ENCODE measurements around the gene ZNF169. TPM values are rescaled to one million over a fixed set of nuclear protein-coding genes. Genes with fewer than 3 reads are reported as not detected.

ZNF169 gene
- total and polyA plus RNA-seq, 2 of the 8 experiments (the other 6 are each of a cell fraction or from before 2014, with no cell fraction given), result 7.0 to 9.0 TPM

DNA sequence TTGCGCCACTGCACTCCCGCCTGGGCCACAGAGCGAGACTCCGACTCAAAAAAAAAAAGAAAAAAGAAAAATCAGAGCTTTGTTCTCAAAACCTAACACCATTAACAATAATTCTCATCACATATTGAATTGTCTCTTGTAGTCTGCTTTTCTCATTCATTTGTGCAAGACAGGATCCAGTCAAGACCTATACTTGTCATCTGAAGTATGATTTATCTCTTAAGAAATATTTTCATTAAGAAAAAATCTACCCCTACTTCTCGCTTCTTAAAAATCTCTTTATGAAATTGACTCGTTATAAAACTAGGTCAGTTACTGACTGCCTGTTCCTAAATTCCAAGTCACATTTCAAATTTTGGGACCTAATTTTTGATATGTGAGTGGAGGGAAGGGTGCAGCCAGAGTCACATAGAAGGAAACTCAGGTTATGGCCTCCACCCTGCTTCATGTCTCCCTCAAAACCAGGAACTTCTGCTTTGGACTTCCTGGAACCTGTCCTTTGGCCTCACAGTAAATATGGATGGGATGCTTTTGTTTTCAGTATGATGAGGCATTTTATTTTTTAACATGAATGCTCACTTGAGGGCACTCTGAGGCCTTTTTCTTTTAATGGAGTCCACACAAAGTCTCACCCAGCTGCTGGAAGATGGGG, 18.9 kb downstream of the ZNF169 start:
- ChIA-PET POLR2A (ENCODE audit: partially characterized antibody) (no interaction called here), CTCF (ENCODE audit: partially characterized antibody) (interaction anchor here (0.7 kb wide), 1 partner anchor 1172 kb away, joined by 3 read pairs; no protein-coding TSS in a partner anchor)
- Histone ChIP-seq H2BK15ac (ENCODE audit: low read length) (no peak overlapping the region), H2BK120ac (replicated peaks; ENCODE audit: low read depth, low read length) (no peak overlapping the region), H3K4me1 (replicated peaks in 1 of 4; ENCODE audit: control insufficient read depth in 3 of 4, insufficient read depth in 4 of 4, low read length in 3 of 4) (0 out of 7 replicates have a peak, but pooled peaks cover 0 to 3% (median 0%) of the 10 kb centered on the region in 4 experiments), H3K9ac (replicated peaks in 1 of 4; ENCODE audit: extremely low read depth in 1 of 4, low read depth in 3 of 4, low read length in 3 of 4) (no peak overlapping the region), H3K23ac (ENCODE audit: insufficient read length) (no peak overlapping the region), H2BK12ac (ENCODE audit: low read depth, low read length) (no peak overlapping the region), H3K14ac (ENCODE audit: insufficient read length) (no peak overlapping the region), H3K9me3 (ENCODE audit: insufficient read depth in 2 of 2, low read depth in 1 of 2, low read length in 1 of 2) (no peaks in the 10 kb centered on the region), H3K4ac (replicated peaks; ENCODE audit: insufficient read length, low read depth, low read length) (no peak overlapping the region), H3K79me2 (ENCODE audit: control insufficient read depth in 1 of 2, insufficient read depth in 2 of 2, low read length in 2 of 2) (peaks cover 0 to 11% of the 10 kb centered on the region in 2 experiments; a peak in 1 of 4 replicates), H3K79me1 (ENCODE audit: low read depth, low read length) (no peaks in the 10 kb centered on the region), H3K56ac (replicated peaks; ENCODE audit: insufficient read length, low read depth, low read length) (no peak overlapping the region), H3K36me3 (ENCODE audit: control insufficient read depth in 2 of 4, insufficient read depth in 4 of 4, low read length in 3 of 4) (peaks cover 0 to 13% (median 0%) of the 10 kb centered on the region in 4 experiments; a peak in 2 of 8 replicates), H3K4me3 (ENCODE audit: extremely low read depth in 1 of 4, insufficient read depth in 2 of 4, low read depth in 3 of 4, low read length in 4 of 4) (no peak overlapping the region), H3K27ac (ENCODE audit: low read depth, low read length) (no peak overlapping the region), H4K8ac (ENCODE audit: extremely low read depth, insufficient read depth, low read length) (no peak overlapping the region), H4K5ac (ENCODE audit: insufficient read length, low read depth, low read length) (no peak overlapping the region), H2AK5ac (ENCODE audit: low read depth, low read length) (no peak overlapping the region), H4K91ac (replicated peaks; ENCODE audit: insufficient read length, low read length) (no peak overlapping the region), H2BK5ac (ENCODE audit: low read depth, low read length) (no peak overlapping the region), H2BK20ac (ENCODE audit: low read length) (no peak overlapping the region), H3K18ac (ENCODE audit: extremely low read depth, low read length) (no peak overlapping the region), H2AFZ (ENCODE audit: low read length) (no peak overlapping the region), H3K23me2 (ENCODE audit: low read depth, low read length) (no peaks in the 10 kb centered on the region), H4K20me1 (replicated peaks in 1 of 2; ENCODE audit: control insufficient read depth in 1 of 2, insufficient read depth in 2 of 2, low read length in 2 of 2) (no peaks in the 10 kb centered on the region), H3K27me3 (replicated peaks in 1 of 4; ENCODE audit: control insufficient read depth in 3 of 4, extremely low read depth in 1 of 4, insufficient read depth in 3 of 4, low read length in 3 of 4) (no peaks in the 10 kb centered on the region), H3K4me2 (ENCODE audit: insufficient read depth in 1 of 2, low read depth in 2 of 2, low read length in 2 of 2) (no peak overlapping the region)
- FAIRE-seq (no peak), DNase-seq (ENCODE audit: low read depth in 1 of 2, low spot score in 2 of 2) (no peak)
- 85 to 100% methylated on average over 1 to 2 of the region's 6 CpGs for WGBS, 2 experiments (ENCODE audit: extremely low coverage in 1 of 2, insufficient coverage in 1 of 2, insufficient read length in 1 of 2, insufficient replicate concordance in 2 of 2, low coverage in 1 of 2, low lambda C conversion rate in 2 of 2, missing lambda C conversion rate in 1 of 2)
- TF ChIP-seq CBX5 (IDR thresholded peaks at IDR 0.05; ENCODE audit: low read depth, low read length), result no peak
- no peak for TF ChIP-seq ATF2 (IDR thresholded peaks at IDR 0.05; ENCODE audit: low read length)
- no peak for TF ChIP-seq SAP30 (IDR thresholded peaks at IDR 0.05; ENCODE audit: insufficient read depth, insufficient replicate concordance, low read length)
- TF ChIP-seq TAF7 (optimal IDR thresholded peaks at IDR 0.05; ENCODE audit: borderline replicate concordance, low read depth, low read length), result no peak
- no peak for TF ChIP-seq SUZ12 (IDR thresholded peaks at IDR 0.05; ENCODE audit: low read length)
- no peak for TF ChIP-seq RAD21 (IDR thresholded peaks at IDR 0.05 in 1 of 2, conservative IDR thresholded peaks at IDR 0.05 in 1 of 2; ENCODE audit: low read depth in 2 of 2, low read length in 2 of 2)
- TF ChIP-seq TBP (IDR thresholded peaks at IDR 0.05; ENCODE audit: low read depth, low read length), result no peak
- TF ChIP-seq SRF (IDR thresholded peaks at IDR 0.05; ENCODE audit: low read depth, low read length), result no peak
- TF ChIP-seq SIRT6 (IDR thresholded peaks at IDR 0.05; ENCODE audit: low read length), result no peak
- TF ChIP-seq MAFK (IDR thresholded peaks at IDR 0.05; ENCODE audit: low read depth, low read length), result no peak
- no peak for TF ChIP-seq YY1 (IDR thresholded peaks at IDR 0.05; ENCODE audit: low read depth, low read length)

All from H1 (cell line).